ENCODE measurements around the gene TCP1.
"Not testable (repeated sequence)": the region's sequence is repeated elsewhere in the genome, so short reads cannot be mapped to it uniquely, and the experiment has no call there.

The TCP1 gene

DNA sequence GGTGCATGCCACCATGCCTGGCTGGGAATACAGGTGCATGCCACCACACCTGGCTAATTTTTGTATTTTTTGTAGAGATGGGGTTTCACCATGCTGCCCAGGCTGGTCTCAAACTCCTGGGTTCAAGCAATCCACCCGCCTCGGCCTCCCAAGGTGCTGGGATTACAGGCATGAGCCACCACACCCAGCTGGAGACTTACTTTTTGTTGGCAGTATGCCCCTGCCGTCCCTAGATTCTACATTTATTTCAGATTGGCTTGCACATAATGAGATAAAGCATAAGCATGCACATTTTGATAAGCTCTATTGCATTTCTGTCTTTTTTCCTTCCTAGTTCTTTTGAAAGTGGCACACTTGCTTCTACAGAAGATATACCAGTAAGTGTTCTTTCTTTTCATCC is 27.4 kb upstream of the TCP1 start:
- not testable (repeated sequence) for DNase-seq

DNA sequence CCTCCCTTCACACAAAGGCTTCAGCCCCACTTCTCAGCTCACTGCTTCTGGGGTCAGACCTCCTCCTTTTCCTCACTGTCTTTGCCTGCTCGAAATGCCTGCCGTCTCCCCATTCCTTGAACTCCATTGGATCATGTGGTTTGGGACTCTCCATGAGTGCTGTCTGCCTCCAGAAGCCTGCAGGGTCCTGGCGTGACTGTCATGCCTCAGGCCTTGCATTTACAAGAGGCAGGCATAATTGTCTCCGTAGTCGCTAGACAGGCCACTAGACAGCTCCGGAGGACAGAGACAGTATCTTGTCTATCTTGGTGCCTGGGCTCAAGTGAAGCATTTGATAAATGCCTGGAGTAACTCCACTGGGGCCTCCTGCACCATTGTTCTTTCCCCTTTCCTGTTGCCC is 26.0 kb upstream of the TCP1 start:
- DNase-seq: no peak

- no peak for DNase-seq
These were observed 24.4 kb upstream of the TCP1 start for GRCh38 chr6:159813781-159814180.

DNA sequence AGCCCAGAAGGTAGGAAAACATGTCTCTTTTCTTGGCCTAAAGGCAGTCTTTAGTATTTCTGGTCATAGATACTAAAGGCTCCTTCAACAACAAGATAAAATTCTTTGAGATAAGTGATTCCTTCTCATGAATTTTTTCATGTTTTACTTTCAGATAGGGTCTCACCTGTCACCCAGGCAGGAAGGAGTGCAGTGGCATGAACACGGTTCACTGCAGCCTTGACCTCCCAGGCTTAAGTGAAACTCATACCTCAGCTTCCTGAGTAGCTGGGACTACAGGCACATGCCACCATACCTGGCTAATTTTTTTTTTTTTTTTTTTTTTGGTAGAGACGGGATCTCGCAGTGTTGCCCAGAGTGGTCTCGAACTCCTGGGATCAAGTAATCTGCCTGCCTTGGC is 19.7 kb upstream of the TCP1 start:
- no peak for DNase-seq

DNA sequence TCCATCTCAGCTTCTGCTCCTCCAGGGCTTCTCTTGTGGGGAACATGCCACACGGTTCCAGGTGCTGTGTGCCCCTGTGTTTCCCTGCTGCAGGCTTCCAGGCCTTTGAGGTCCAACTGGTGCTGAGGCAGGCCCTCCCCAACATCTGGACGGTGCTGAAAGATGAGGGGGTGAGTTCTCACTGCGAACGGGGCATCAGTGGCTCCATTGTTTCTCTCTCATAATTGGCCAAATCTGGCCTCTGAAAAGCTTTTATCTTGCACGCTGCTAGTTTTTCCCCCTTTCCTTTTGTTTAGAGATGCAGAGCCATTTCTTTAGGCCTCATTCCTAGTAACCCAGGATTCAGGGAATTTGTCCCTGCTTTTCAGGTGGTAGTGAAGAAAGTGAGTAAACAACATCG is 19.2 kb upstream of the TCP1 start:
- DNase-seq: no peak

DNA sequence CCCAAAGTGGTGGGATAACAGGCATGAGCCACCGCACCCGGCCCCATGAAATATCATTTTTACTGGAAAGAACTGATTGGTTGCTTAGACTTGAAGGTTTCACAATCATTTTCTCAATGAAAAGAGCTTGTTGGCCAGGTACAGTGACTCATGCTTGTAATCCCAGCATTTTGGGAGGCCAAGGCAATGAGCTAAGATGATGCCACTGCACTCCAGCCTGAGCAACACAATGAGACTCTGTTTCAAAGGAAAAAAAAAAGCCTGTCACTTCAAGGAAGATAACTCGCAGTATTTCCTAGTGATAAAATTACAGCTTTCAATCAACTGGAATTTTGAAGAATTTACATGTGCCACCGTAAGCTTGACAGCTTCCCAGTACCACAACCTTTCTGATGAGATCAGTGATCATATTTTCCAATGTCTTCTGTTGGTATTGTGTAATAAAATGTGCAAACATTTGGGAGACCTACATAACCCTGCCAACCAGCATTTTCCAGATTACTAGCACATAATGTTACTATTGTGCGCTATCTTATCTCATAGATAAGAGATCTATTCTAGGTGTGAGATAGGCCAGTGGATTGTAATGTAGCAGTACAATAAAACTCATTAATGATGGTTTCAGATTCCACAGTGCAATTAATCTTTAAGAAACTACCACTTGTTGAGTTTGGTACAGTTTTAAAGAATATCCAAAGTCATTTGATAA is 17.9 kb upstream of the TCP1 start:
- DNase-seq: no peak

DNA sequence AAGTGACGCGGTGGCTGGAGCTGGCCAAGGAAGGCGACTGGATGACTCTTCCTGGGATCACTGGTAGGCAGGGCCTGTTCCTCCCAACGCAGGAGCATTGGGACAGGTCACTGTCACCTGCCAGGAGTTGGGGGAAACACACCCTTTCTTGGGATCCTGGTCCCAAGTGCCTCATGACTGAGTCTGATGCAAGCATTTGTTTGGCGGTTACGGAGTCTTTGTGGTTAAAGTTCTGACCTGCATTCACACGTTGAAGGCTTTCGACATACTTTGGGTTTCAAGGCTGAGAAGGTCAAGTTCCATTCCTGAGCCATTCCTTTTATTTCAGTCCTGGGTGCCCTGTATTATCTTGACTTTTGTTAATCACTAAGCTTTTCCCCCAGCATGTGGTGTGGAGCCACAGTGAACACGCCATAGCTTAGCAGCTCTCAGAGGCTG is 16.6 kb upstream of the TCP1 start:
- DNase-seq: no peak

DNA sequence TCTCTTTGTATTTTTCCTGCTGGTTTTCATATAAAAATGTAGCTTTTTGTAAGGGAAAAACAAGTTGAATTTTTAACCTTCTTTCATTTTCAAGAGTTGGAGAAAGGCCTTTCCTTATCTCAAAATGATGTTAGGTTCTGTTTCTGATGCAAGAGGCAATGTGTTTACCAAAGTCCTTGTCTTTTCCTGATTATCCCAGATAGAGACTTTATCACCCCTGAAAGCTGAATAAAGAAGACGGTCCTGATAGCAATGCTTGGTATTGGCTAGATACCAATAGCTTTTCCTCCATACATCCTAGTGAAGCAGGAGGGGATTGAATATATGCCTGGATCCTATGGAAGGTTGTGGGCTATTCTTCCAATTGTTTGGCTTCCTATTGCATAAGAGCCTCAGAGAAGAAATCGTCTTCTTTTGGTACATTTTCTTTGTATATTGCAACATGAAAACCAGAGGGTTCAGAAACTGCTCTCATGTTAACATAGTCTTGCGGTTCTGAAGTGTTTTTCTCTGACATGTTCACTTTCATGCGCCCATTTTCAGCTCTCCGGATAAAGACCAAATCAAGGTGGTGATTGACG is 16.1 kb upstream of the TCP1 start:
- no peak for DNase-seq

DNA sequence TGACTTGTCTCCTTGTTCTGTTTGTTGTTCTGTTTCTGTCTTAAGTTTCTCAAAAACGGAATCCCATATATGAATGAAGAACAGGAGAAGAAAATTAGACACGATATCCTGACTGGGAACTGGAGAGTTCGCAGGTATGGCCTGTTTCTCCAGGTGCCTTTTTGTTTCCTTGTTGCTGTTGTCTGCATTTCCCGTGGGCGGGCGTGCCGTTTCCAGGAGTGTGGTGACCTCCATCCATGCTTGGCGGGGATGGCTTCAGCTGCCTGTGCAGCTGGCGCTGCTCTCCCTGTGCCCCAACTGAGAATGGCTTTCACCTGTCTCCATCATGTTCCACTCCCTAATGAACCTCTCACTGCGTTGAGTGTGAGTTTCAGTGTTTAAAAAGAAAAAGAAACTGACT is 15.1 kb upstream of the TCP1 start:
- no peak for DNase-seq

- DNase-seq: no peak
These were observed 12.5 kb upstream of the TCP1 start for GRCh38 chr6:159801935-159802334.

GRCh38 chr6:159800141-159800865 is 10.9 kb upstream of the TCP1 start, which contains the start of gene PNLDC1:
PNLDC1 (plus strand) TSS chr6:159800276; CDS start chr6:159800308, 32 bp downstream.
- no peak for DNase-seq

- DNase-seq: no peak
These were observed 8.2 kb upstream of the TCP1 start for GRCh38 chr6:159797554-159797953.

DNA sequence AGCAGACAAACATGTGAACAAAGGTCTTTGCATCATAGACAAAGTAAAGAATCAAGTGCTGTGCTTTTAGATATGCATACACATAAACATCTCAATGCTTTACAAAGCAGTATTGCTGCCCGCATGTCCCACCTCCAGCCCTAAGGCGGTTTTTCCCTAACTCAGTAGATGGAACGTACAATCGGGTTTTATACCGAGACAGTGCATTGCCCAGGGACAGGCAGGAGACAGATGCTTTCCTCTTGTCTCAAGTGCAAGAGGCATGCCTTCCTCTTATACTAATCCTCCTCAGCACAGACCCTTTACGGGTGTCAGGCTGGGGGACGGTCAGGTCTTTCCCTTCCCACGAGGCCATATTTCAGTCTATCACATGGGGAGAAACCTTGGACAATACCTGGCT is 5.6 kb upstream of the TCP1 start:
- not testable (repeated sequence) for DNase-seq

DNA sequence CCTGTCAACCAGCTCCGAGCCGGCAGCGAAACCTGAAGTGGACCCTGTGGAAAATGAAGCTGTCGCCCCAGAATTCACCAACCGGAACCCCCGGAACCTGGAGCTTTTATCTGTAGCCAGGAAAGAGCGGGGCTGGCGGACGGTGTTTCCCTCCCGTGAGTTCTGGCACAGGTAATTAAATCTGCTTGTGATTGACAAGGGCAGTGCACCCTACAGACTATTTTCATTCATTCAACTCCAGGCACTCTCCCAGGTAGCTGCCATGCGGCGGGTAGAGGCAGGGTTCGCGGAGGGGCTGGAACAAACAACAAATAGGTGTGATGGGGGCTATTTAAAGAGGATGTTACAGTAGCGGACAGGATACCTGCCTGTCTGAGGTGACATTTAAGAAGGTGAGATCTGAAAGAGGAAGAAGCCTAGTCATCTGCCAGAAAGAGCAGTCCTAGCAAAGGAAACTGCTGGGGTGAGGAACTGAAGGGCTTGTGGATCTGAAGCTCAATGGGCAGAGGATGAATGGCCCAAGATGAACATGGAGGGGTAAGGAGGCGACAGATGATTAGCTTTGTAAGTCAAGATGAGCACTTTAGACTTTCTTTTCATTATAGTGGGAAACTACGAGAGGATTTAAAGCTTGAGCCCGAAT is 1.7 kb upstream of the TCP1 start:
- no peak for DNase-seq

DNA sequence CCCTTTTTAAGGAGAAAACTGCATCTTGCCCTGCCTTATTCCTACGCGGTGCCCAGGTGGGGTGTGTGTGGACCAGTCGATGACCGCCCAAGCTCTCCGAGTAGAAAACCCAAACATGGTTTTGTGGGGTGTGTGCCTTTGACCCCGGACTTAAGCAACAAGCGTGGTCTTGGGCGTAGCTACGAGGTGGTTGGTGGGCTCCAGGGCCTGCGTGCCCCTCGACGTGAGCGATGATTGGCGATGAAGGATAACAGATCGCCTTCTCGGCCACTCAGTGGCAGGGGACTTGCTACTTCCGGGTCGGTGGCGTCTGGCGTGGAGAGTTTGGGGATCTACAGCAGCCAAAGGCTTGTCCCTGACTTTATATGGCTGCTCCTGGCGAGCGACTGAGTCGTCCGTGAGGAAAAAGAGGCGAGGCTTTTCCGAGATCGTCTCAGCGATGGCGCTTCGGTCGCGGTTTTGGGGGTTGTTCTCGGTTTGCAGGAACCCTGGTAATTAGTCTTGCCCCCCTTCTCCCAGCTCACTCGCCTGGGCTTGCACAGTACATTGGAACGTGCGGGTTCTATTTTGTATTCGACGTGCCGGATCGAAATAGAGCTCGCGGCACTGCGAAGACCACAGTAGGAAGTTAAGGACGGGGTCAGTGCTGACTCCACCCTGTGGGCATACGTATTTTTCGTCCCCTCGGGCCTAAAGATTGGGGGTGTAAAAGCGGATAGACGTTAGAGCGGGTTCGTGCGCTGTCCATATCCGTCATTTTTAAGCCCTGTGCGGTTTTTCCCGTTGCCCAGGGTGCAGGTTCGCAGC is 950 bp upstream of the TCP1 start, which contains the start of gene MRPL18:
Gene MRPL18 (plus strand): TSS at position 319 of the 807 bp plus-strand sequence. CDS start 121 bp downstream, at position 440.
- peak; percentile 79 for DNase-seq

DNA sequence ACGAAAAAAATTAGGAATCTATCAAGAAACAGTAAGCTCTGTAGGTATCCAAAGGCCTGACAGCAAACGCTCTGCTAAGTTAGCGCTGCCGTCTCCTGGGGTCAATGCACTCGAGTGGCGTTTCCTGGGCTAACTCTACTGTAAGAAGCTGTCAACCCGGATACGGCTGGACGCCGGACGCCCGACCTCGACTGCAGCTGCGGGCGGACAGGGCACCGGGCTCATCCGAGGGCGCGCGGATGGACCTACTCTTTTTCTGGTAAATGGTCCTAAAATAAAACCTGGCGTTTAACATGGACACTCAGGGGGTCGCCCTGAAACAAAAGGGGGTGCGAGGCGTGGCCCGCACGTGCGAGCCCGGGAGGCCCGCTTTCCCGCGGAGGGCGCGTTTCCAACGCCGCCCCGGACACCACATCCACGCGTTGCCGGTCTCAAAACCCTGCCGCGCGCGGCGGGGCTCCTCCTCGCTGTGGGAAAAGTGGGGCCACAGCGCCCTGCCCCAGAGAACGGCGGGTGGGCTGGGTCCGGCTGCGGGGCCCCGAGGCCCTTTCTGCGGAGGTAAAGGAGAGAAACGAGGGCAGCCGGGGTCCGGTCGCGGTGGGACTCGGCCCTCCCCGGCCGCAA is 537 bp downstream of the TCP1 start:
- DNase-seq: no peak

DNA sequence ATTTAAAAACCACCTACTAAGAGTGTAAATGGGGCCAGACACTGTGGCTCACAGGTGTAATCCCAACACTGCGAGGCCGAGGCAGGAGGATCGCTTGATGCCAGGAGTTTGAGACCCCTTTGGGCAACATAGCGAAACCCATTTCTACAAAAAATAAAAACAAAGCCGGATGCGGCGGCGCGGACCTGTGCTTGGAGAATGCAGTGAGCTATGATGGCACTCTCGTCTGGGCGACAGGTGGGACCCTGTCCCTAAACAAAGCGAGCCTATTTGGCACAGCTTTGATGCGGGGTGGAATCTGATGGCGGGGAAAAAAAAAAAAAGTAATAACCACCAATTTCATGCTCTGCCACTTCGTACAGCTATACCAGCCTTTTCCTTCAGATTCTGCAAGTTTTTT is 1.1 kb downstream of the TCP1 start:
- DNase-seq: no peak

DNA sequence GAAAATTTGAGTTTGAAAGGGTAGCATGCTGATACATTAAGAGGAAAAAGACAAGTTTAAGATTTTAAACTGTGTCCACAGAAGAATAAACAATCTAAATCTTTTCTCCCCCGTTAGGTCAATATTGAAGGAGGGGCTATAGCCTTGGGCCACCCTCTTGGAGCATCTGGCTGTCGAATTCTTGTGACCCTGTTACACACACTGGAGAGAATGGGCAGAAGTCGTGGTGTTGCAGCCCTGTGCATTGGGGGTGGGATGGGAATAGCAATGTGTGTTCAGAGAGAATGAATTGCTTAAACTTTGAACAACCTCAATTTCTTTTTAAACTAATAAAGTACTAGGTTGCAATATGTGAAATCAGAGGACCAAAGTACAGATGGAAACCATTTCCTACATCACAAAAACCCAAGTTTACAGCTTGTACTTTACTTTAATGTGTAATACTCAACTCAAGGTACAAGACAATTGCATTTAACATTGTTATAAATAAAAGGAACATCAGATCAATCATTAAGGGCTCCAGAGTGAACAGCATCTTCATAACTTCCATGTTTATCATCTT is 10.8 kb downstream of the TCP1 start:
- DNase-seq: no peak

GRCh38 chr6:159778131-159778530 is 11.3 kb downstream of the TCP1 start:
- no peak for DNase-seq

DNA sequence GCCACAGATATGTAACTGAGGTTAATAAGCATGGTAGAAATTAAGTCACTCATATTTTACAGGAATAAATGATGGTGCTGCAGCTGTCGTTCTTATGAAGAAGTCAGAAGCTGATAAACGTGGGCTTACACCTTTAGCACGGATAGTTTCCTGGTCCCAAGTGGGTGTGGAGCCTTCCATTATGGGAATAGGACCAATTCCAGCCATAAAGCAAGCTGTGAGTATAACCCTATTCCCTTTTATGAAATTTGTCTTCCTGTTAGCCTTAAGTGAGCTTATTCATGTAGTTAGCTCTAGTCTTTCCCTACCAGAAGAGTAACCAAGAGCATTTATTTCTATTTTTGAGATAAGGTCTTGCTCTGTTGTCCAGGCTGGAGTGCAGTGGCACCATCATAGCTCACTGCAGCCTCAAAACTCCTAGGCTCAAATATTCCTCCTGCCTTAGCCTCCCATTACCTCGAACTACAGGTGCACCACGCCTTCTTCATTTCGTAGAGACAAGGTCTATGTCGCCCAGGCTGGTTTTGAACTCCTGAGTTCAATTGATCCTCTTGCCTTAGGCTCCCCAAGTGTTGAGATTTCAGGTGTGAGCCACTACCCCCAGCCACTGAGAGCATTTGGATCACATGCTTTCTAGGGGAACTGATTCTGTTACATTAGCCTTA is 12.0 kb downstream of the TCP1 start:
- DNase-seq: no peak

DNA sequence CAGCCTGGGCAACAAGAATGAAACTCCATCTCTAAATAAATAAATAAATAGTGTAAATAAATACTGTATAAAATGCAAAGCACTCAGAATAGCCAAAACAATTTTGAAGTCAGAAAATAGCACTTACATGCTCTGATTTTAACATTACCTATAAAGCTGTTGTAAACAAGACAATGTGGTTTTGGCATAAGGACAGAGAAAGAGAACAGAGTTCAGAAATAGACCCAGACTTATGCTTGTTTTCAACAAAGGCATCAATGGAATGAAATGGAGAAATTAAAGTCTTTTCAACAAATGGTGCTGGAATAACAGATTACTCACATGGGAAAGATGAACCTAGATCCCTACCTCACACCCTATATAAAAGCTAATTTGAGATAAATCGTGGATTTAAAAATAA is 17.2 kb downstream of the TCP1 start:
- DNase-seq: no peak
